HG03159 (cell line): ENCODE results near the gene SUSD3.
A peak's percentile ranks its signal among the peaks of the same experiment; 100 is the strongest.
"Not testable (repeated sequence)": the region's sequence is repeated elsewhere in the genome, so short reads cannot be mapped to it uniquely, and the experiment has no call there.

Source experiments
- ATAC-seq: cut with Tn5 transposase; IDR thresholded peaks from one replicate; pipeline ENCODE4 v1.9.1; 2021; ENCODE audit warnings: mild to moderate bottlenecking, moderate library complexity; ENCODE audit not compliant: unreplicated experiment

SUSD3 gene

GRCh38 chr9:93091453-93092081, 33.1 kb downstream of the SUSD3 start:
- no peak for ATAC-seq

GRCh38 chr9:93092251-93092991, 33.9 kb downstream of the SUSD3 start:
- no peak for ATAC-seq

GRCh38 chr9:93093127-93093876, 34.8 kb downstream of the SUSD3 start:
- no peak for ATAC-seq

GRCh38 chr9:93093877-93094657, 35.6 kb downstream of the SUSD3 start:
- no peak for ATAC-seq

- no peak for ATAC-seq
Measured at GRCh38 chr9:93094658-93095204, 36.2 kb downstream of the SUSD3 start.

GRCh38 chr9:93095205-93096130, 37.0 kb downstream of the SUSD3 start:
- peak; percentile 53 for ATAC-seq

- peak; percentile 52 for ATAC-seq
Measured at GRCh38 chr9:93096131-93096802, 37.8 kb downstream of the SUSD3 start, which contains the start of gene CARD19. Gene CARD19, plus strand, starts transcription at chr9:93096217. Its CDS starts 129 bp downstream, at chr9:93096346.

- no peak for ATAC-seq
Measured at GRCh38 chr9:93096811-93097382, 38.4 kb downstream of the SUSD3 start.

GRCh38 chr9:93097511-93098201, 39.2 kb downstream of the SUSD3 start:
- ATAC-seq: no peak

- ATAC-seq: no peak
Measured at GRCh38 chr9:93098236-93098946, 39.9 kb downstream of the SUSD3 start.

GRCh38 chr9:93099551-93100275, 41.2 kb downstream of the SUSD3 start:
- ATAC-seq: no peak

GRCh38 chr9:93100276-93100636, 41.8 kb downstream of the SUSD3 start:
- no peak for ATAC-seq

- not testable (repeated sequence) for ATAC-seq
Measured at GRCh38 chr9:93101086-93101485, 42.6 kb downstream of the SUSD3 start.

GRCh38 chr9:93105620-93106019, 47.1 kb downstream of the SUSD3 start:
- no peak for ATAC-seq

GRCh38 chr9:93107151-93107824, 48.8 kb downstream of the SUSD3 start:
- ATAC-seq: no peak

GRCh38 chr9:93107825-93108161, 49.3 kb downstream of the SUSD3 start:
- ATAC-seq: no peak
